Chondrocyte (in vitro differentiated cells): ENCODE data around the gene POLR3GL. TPM values are rescaled to one million over a fixed set of nuclear protein-coding genes. Genes with fewer than 3 reads are reported as not detected.

Experiments
- DNase-seq: peaks from one replicate; pipeline ENCODE4 v3.0.0; 2021; ENCODE audit warnings: mixed read lengths, low spot score
- H3K27ac Mint-ChIP-seq: one replicate; pipeline ENCODE4 v1.8.0; 2021; ENCODE audit warnings: mild to moderate bottlenecking, moderate library complexity, mixed read lengths; ENCODE audit not compliant: unreplicated experiment
- H3K27me3 Mint-ChIP-seq: 2 replicates; pipeline ENCODE4 v1.8.0; 2021; ENCODE audit warnings: low read depth, mixed read lengths
- H3K36me3 Mint-ChIP-seq: 2 replicates; pipeline ENCODE4 v1.8.0; 2021; ENCODE audit warnings: low read depth, mixed read lengths
- H3K4me1 Mint-ChIP-seq: 2 replicates; pipeline ENCODE4 v1.8.0; 2021; ENCODE audit warnings: low read depth, mild to moderate bottlenecking, mixed read lengths
- H3K4me3 Mint-ChIP-seq: one replicate; pipeline ENCODE4 v1.8.0; 2021; ENCODE audit warnings: mild to moderate bottlenecking, moderate library complexity, mixed read lengths; ENCODE audit not compliant: unreplicated experiment
- H3K9me3 Mint-ChIP-seq: 2 replicates; pipeline ENCODE4 v1.8.0; 2021; ENCODE audit warnings: low read depth, mixed read lengths
- CTCF ChIP-seq: fragments of 200-600 bp; sonication (generic); IDR thresholded peaks from 2 replicates; pipeline ENCODE4 v1.5.0; 2021; ENCODE audit warnings: antibody characterized with exemption, mild to moderate bottlenecking, moderate library complexity
- total RNA-seq: library from RNA; stranded (reverse); gene quantifications from 3 replicates; pipeline ENCODE4 v1.2.1, GENCODE V29; 2021

The POLR3GL gene
- total RNA-seq, 1 donor from 2014 or later: 13.3 TPM

- Mint-ChIP-seq H3K4me1 (peaks cover 11% of the 10 kb centered on the region), H3K27me3 (no peaks in the 10 kb centered on the region), H3K9me3 (no peaks in the 10 kb centered on the region), H3K36me3 (no peaks in the 10 kb centered on the region), H3K27ac (no peak overlapping the region), H3K4me3 (no peak overlapping the region)
- TF ChIP-seq CTCF: no peak
- DNase-seq: no peak
Observed at GRCh38 chr1:146010126-146010738, 45.7 kb downstream of the POLR3GL start.

- peak; percentile 96 for TF ChIP-seq CTCF
- Mint-ChIP-seq H3K27ac (no peak overlapping the region), H3K36me3 (no peaks in the 10 kb centered on the region), H3K9me3 (no peaks in the 10 kb centered on the region), H3K4me3 (no peak overlapping the region), H3K4me1 (peaks cover 5% of the 10 kb centered on the region), H3K27me3 (peaks cover 11% of the 10 kb centered on the region)
- no peak for DNase-seq
Observed at GRCh38 chr1:146012703-146013558, 48.4 kb downstream of the POLR3GL start.

GRCh38 chr1:146013559-146013922, 49.1 kb downstream of the POLR3GL start:
- no peak for DNase-seq
- no peaks in the 10 kb centered on the region for H3K9me3 Mint-ChIP-seq
- no peaks in the 10 kb centered on the region for H3K36me3 Mint-ChIP-seq
- no peak overlapping the region for H3K4me3 Mint-ChIP-seq
- H3K27me3 Mint-ChIP-seq: peaks cover 17% of the 10 kb centered on the region
- peaks cover 5% of the 10 kb centered on the region for H3K4me1 Mint-ChIP-seq
- H3K27ac Mint-ChIP-seq: no peak overlapping the region
- no peak for TF ChIP-seq CTCF

GRCh38 chr1:146016891-146017290, 52.4 kb downstream of the POLR3GL start:
- no peaks in the 10 kb centered on the region for H3K9me3 Mint-ChIP-seq
- H3K4me3 Mint-ChIP-seq: no peak overlapping the region
- H3K36me3 Mint-ChIP-seq: peaks cover 5% of the 10 kb centered on the region
- peaks cover 39% of the 10 kb centered on the region for H3K27me3 Mint-ChIP-seq
- DNase-seq: no peak
- TF ChIP-seq CTCF: no peak
- H3K27ac Mint-ChIP-seq: no peak overlapping the region
- H3K4me1 Mint-ChIP-seq: peaks cover 14% of the 10 kb centered on the region

- Mint-ChIP-seq H3K4me1 (peaks cover 9% of the 10 kb centered on the region), H3K9me3 (no peaks in the 10 kb centered on the region), H3K4me3 (no peak overlapping the region), H3K27ac (no peak overlapping the region), H3K36me3 (peaks cover 5% of the 10 kb centered on the region), H3K27me3 (peaks cover 47% of the 10 kb centered on the region)
- TF ChIP-seq CTCF: no peak
- no peak for DNase-seq
Observed at GRCh38 chr1:146019231-146020057, 55.0 kb downstream of the POLR3GL start.
